Natural killer cell (primary cell): ENCODE results near the gene RALGAPB. TPM values are rescaled to one million over a fixed set of nuclear protein-coding genes. Genes with fewer than 3 reads are reported as not detected.

Source experiments
- ATAC-seq, 3 donors: fragments of 150-1000 bp in 2 of 3; fragments of 200-7000 bp in 1 of 3; cut with Tn5 transposase; 1 replicate in 1 of 3; 2 replicates in 2 of 3; pipeline ENCODE4 v1.10.0; 2021; ENCODE audit warnings: mild to moderate bottlenecking in 2 of 3, moderate library complexity in 2 of 3
- DNase-seq, 2 donors: peaks; one replicate each; pipeline versions ENCODE4 v3.0.0 to v3.0.0-alpha.2; 2013 to 2021; ENCODE audit warnings: mixed read lengths in 1 of 2
- H3K27ac ChIP-seq: one replicate; pipeline ENCODE4 v1.5.1; 2013; ENCODE audit warnings: mild to moderate bottlenecking, low read length
- H3K27me3 ChIP-seq: one replicate; pipeline ENCODE4 v1.6.1; 2013; ENCODE audit warnings: low read length; ENCODE audit not compliant: control insufficient read depth, insufficient read depth
- H3K36me3 ChIP-seq: one replicate; pipeline ENCODE4 v1.6.1; 2013; ENCODE audit warnings: low read length; ENCODE audit not compliant: control insufficient read depth, insufficient read depth
- H3K4me1 ChIP-seq: one replicate; pipeline ENCODE4 v1.6.1; 2013; ENCODE audit warnings: low read length; ENCODE audit not compliant: control insufficient read depth, insufficient read depth
- H3K4me3 ChIP-seq: one replicate; pipeline ENCODE4 v1.5.1; 2013; ENCODE audit warnings: low read length
- H3K9me3 ChIP-seq: one replicate; pipeline ENCODE4 v1.6.1; 2013; ENCODE audit warnings: low read length; ENCODE audit not compliant: control insufficient read depth, insufficient read depth
- H3K27ac Mint-ChIP-seq, 2 donors: one replicate each; pipeline ENCODE4 v1.8.0; 2022; ENCODE audit warnings: mild to moderate bottlenecking in 2 of 2, mixed read lengths in 2 of 2, moderate library complexity in 1 of 2
- H3K27me3 Mint-ChIP-seq, 2 donors: one replicate each; pipeline ENCODE4 v1.8.0; 2022; ENCODE audit warnings: low read depth in 2 of 2, mixed read lengths in 2 of 2
- H3K36me3 Mint-ChIP-seq: one replicate; pipeline ENCODE4 v1.8.0; 2022; ENCODE audit warnings: mixed read lengths
- H3K4me1 Mint-ChIP-seq, 2 donors: one replicate each; pipeline ENCODE4 v1.8.0; 2022; ENCODE audit warnings: mixed read lengths in 2 of 2
- H3K4me3 Mint-ChIP-seq: one replicate; pipeline ENCODE4 v1.8.0; 2022; ENCODE audit warnings: mild to moderate bottlenecking, moderate library complexity, mixed read lengths
- H3K9me3 Mint-ChIP-seq, 2 donors: one replicate each; pipeline ENCODE4 v1.8.0; 2022; ENCODE audit warnings: mixed read lengths in 2 of 2
- WGBS: methylation state at CpG from one replicate; pipeline ENCODE4 v1.1.7; 2013; ENCODE audit warnings: missing lambda C conversion rate; ENCODE audit not compliant: insufficient coverage; 5-methylcytosine and 5-hydroxymethylcytosine counted together
- intact Hi-C: fragments of 100-400 bp; cut with micrococcal nuclease; formaldehyde crosslinking; loops from one replicate; pipeline ENCODE4 v1.14.2; 2022
- total RNA-seq, 4 donors: library from RNA; stranded (reverse); fragments of 120-200 nt in 1 of 4; gene quantifications; one replicate each; pipeline versions ENCODE4 v1.2.3 to v1.2.4, GENCODE V29; 2013 to 2022
- TF ChIP-seq, protein P1 (sequence below): fragments of 200-600 bp; IDR thresholded peaks from one replicate; pipeline ENCODE4 v1.8.0; 2022; ENCODE audit warnings: antibody characterized with exemption

Gene RALGAPB
- 10 to 100 TPM; 45.1 to 73.1 (median 57.4) TPM for total RNA-seq
- 61.3 TPM for total RNA-seq (2013)

DNA sequence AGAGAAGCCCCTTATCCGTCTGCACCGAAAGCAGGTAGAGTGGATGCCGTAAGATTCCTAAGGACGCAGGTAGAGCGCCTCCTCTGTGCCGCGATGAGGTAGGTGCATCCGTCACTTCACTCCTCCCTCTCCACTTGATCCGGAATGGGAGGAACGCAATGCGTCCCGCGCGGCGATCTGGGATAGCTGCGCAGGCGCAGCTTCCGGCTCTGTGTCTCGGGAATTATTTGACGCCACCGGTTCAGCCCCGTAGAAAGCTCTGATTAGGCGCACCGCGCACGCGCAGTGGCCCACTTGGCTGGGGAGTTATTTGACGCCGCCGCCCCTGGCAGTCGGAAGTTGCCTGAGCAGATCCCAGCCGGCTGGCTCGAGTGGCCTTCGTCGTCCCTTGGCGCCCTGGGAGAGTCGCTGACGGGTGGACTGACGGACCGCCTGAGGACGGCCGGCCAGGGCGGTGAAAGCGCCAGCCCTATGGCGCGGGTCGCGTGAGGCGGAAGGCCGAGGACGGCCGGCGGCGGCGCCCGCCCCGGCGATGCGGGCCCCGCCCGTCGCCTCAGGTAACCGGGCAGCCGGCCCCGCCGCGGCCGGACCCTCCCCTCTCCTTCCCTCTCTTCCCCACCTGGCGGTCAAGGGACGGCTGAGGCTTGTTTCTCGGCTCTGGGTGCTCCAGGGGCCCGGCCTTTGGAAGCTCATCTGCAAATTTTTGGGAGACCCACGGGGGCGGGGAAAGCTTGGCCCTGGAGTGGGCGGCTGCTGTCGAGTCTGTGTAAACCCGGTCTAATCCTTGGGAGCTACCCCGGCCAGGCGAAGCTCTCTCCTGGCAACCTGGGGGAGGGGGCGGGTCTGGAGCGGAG is at the start of gene RALGAPB:
TSS of gene RALGAPB (plus strand) at position 331 of the 854 bp plus-strand sequence. CDS start 15,590 bp downstream, outside the sequence.
- H3K36me3 ChIP-seq = no peaks in the 10 kb centered on the region
- Mint-ChIP-seq H3K9me3 (no peaks in the 10 kb centered on the region), H3K36me3 (no peaks in the 10 kb centered on the region), H3K4me1 (peaks cover 39 to 44% of the 10 kb centered on the region in 2 donors), H3K27ac (peak within 1 kb of the TSS; percentile 91 to 93), H3K4me3 (peak within 1 kb of the TSS; percentile 95), H3K27me3 (peaks cover 0 to 3% of the 10 kb centered on the region in 2 donors)
- ATAC-seq = peak; percentile 92 to 93 (median 92)
- H3K27ac ChIP-seq = peak within 1 kb of the TSS; percentile 56
- H3K4me3 ChIP-seq = peak within 1 kb of the TSS; percentile 82
- peak; percentile 96 to 100 for DNase-seq
- H3K27me3 ChIP-seq = no peaks in the 10 kb centered on the region
- under 1% methylated on average over 81 of the region's 81 CpGs for WGBS
- TF ChIP-seq, protein P1, sequence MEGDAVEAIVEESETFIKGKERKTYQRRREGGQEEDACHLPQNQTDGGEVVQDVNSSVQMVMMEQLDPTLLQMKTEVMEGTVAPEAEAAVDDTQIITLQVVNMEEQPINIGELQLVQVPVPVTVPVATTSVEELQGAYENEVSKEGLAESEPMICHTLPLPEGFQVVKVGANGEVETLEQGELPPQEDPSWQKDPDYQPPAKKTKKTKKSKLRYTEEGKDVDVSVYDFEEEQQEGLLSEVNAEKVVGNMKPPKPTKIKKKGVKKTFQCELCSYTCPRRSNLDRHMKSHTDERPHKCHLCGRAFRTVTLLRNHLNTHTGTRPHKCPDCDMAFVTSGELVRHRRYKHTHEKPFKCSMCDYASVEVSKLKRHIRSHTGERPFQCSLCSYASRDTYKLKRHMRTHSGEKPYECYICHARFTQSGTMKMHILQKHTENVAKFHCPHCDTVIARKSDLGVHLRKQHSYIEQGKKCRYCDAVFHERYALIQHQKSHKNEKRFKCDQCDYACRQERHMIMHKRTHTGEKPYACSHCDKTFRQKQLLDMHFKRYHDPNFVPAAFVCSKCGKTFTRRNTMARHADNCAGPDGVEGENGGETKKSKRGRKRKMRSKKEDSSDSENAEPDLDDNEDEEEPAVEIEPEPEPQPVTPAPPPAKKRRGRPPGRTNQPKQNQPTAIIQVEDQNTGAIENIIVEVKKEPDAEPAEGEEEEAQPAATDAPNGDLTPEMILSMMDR = no peak
- peaks cover 15% of the 10 kb centered on the region for H3K4me1 ChIP-seq
- intact Hi-C loops = loop anchor here (1.0 kb wide), 2 partner anchors 26 to 37 kb away; partner anchors contain the start of gene SNHG17
- no peaks in the 10 kb centered on the region for H3K9me3 ChIP-seq

DNA sequence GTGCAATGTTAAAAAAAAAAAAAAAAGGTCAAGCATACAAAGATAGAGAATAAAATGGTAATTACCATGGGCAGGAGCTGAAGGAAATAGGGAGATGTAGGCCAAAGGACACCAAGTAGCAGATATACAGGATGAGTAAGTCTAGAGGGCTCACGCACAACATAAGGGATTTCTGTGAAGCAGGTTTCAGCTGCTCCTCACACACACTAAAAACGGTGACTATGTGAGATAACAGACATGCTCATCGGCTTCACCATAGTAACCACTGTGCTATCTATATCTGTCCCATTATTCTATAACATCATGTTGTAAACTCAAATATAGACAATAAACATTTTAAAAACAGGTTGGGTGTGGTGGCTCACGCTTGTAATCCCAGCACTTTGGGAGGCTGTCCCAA is 49.1 kb upstream of the RALGAPB start:
- Mint-ChIP-seq H3K4me3 (no peak overlapping the region), H3K27me3 (no peaks in the 10 kb centered on the region), H3K36me3 (peaks cover 9% of the 10 kb centered on the region), H3K27ac (peak overlapping the region in 1 of 2 donors; percentile 63), H3K9me3 (no peaks in the 10 kb centered on the region), H3K4me1 (peaks cover 0 to 32% of the 10 kb centered on the region in 2 donors)
- 86% methylated on average over 4 of the region's 4 CpGs for WGBS
- H3K4me3 ChIP-seq = no peak overlapping the region
- DNase-seq (no peak), ATAC-seq (no peak)
- no peak overlapping the region for H3K27ac ChIP-seq
- TF ChIP-seq, protein P1 = no peak
- H3K4me1 ChIP-seq = no peaks in the 10 kb centered on the region
- intact Hi-C loops = no loop called here
- peaks cover 83% of the 10 kb centered on the region for H3K36me3 ChIP-seq
- no peaks in the 10 kb centered on the region for H3K9me3 ChIP-seq
- no peaks in the 10 kb centered on the region for H3K27me3 ChIP-seq

DNA sequence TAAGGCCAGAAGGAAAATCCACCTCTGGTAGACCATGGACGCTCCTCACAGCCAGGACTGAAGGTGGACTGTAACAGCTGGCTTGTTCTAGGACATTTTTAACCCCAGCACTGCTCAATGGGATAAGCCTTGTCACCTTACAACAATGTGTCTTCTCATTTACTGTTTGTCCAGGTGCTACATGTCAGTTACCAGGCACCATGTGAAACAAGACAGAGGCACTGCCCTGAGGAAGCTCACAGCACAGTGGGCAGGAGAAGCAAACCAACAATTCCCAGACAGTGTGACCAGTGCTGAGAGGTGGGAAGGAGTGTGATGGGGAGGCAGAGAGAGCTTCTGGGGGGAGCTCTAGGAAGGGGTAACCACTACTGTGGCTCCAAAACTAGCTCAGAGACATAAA is 48.2 kb upstream of the RALGAPB start:
- H3K9me3 ChIP-seq = no peaks in the 10 kb centered on the region
- Mint-ChIP-seq H3K27me3 (no peaks in the 10 kb centered on the region), H3K9me3 (no peaks in the 10 kb centered on the region), H3K4me1 (peaks cover 6 to 39% of the 10 kb centered on the region in 2 donors), H3K4me3 (no peak overlapping the region), H3K27ac (peak overlapping the region in 1 of 2 donors; percentile 66), H3K36me3 (peaks cover 9% of the 10 kb centered on the region)
- intact Hi-C loops = no loop called here
- H3K4me3 ChIP-seq = no peak overlapping the region
- TF ChIP-seq, protein P1 = no peak
- H3K27me3 ChIP-seq = no peaks in the 10 kb centered on the region
- WGBS = 95% methylated on average over 1 of the region's 1 CpG
- no peaks in the 10 kb centered on the region for H3K4me1 ChIP-seq
- ATAC-seq = no peak
- H3K27ac ChIP-seq = no peak overlapping the region
- H3K36me3 ChIP-seq = peaks cover 89% of the 10 kb centered on the region
- no peak for DNase-seq
